PC-9 (cell line): Measurements from ENCODE around the gene CNKSR3.

Experiments used
- EZH2 ChIP-seq: fragments of 200-600 bp; sonication (generic); IDR thresholded peaks from 2 replicates; pipeline ENCODE4 v1.8.0; 2017; ENCODE audit warnings: antibody characterized with exemption, low read depth
- TF ChIP-seq, protein P1 (sequence below): fragments of 200-600 bp; sonication (generic); conservative IDR thresholded peaks from 2 replicates; pipeline ENCODE4 v1.6.1; 2017; ENCODE audit warnings: mixed run types, antibody characterized with exemption, mild to moderate bottlenecking, moderate library complexity

DNA sequence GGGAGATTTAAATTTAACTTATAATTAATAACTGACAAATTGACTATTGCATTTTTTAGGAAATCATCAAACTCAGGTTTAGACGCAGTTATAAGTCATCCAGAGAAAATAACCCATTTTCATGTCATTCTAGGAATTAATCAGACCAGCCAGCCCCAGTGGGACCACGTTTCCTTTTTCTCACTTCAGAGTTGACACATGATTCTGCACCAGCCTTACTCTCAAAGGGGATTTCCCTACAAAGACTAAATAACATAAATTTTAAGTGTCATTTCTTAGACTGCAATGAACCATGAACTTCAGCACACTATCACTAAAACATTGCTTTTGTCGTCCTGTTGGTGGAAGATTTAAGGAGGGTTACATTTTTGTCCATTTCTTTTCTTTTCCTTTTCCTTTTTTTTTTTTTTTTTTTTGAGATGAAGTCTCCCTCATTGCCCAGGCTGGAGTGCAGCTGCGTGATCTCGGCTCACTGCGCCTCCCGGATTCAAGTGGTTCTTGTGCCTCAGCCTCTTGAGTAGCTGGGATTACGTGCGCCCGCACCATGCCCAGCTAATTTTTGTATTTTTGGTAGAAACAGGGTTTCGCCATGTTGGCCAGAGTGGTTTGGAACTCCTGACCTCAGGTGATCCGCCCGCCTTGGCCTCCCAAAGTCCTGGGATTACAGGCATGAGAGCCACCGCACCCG, 157.4 kb downstream of the CNKSR3 start:
- TF ChIP-seq, protein P1, sequence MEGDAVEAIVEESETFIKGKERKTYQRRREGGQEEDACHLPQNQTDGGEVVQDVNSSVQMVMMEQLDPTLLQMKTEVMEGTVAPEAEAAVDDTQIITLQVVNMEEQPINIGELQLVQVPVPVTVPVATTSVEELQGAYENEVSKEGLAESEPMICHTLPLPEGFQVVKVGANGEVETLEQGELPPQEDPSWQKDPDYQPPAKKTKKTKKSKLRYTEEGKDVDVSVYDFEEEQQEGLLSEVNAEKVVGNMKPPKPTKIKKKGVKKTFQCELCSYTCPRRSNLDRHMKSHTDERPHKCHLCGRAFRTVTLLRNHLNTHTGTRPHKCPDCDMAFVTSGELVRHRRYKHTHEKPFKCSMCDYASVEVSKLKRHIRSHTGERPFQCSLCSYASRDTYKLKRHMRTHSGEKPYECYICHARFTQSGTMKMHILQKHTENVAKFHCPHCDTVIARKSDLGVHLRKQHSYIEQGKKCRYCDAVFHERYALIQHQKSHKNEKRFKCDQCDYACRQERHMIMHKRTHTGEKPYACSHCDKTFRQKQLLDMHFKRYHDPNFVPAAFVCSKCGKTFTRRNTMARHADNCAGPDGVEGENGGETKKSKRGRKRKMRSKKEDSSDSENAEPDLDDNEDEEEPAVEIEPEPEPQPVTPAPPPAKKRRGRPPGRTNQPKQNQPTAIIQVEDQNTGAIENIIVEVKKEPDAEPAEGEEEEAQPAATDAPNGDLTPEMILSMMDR, result no peak
- TF ChIP-seq EZH2, result no peak
